Activated naive CD8-positive, alpha-beta T cell treated with anti-CD3 and anti-CD28 coated beads, Interleukin-2, amount 10 ng/mL, durations not matched to agents 7 days and 5 days (primary cell): ENCODE results near the gene SHROOM2. TPM values are rescaled to one million over a fixed set of nuclear protein-coding genes. Genes with fewer than 3 reads are reported as not detected.
A peak's percentile ranks its signal among the peaks of the same experiment; 100 is the strongest.

Source experiments
- ATAC-seq: fragments of 150-1000 bp; cut with Tn5 transposase; one replicate; pipeline ENCODE4 v1.10.0; 2021; ENCODE audit warnings: low read depth, moderate library complexity
- POLR2A ChIA-PET: fragments of 350-600 bp; sonication (Branson Sonifier 250); formaldehyde crosslinking; loops from one replicate; lab custom pipeline; 2021; ENCODE audit warnings: antibody characterized with exemption; lab: Charles Lee
- DNase-seq: peaks from one replicate; pipeline ENCODE4 v3.0.0; 2021
- H3K27ac Mint-ChIP-seq: one replicate; pipeline ENCODE4 v1.8.0; 2022; ENCODE audit warnings: mild to moderate bottlenecking, mixed read lengths
- H3K27me3 Mint-ChIP-seq: one replicate; pipeline ENCODE4 v1.8.0; 2022; ENCODE audit warnings: mild to moderate bottlenecking, moderate library complexity, mixed read lengths
- H3K36me3 Mint-ChIP-seq: one replicate; pipeline ENCODE4 v1.8.0; 2021; ENCODE audit warnings: mild to moderate bottlenecking, mixed read lengths
- H3K4me1 Mint-ChIP-seq: one replicate; pipeline ENCODE4 v1.8.0; 2021; ENCODE audit warnings: mixed read lengths
- H3K4me3 Mint-ChIP-seq: one replicate; pipeline ENCODE4 v1.8.0; 2022; ENCODE audit warnings: mild to moderate bottlenecking, moderate library complexity, mixed read lengths
- H3K9me3 Mint-ChIP-seq: one replicate; pipeline ENCODE4 v1.8.0; 2021; ENCODE audit warnings: mixed read lengths
- total RNA-seq, 2 experiments: library from RNA; stranded (reverse); gene quantifications; one replicate each; pipeline ENCODE4 v1.2.3, GENCODE V29; 2021

SHROOM2 gene, protein sequence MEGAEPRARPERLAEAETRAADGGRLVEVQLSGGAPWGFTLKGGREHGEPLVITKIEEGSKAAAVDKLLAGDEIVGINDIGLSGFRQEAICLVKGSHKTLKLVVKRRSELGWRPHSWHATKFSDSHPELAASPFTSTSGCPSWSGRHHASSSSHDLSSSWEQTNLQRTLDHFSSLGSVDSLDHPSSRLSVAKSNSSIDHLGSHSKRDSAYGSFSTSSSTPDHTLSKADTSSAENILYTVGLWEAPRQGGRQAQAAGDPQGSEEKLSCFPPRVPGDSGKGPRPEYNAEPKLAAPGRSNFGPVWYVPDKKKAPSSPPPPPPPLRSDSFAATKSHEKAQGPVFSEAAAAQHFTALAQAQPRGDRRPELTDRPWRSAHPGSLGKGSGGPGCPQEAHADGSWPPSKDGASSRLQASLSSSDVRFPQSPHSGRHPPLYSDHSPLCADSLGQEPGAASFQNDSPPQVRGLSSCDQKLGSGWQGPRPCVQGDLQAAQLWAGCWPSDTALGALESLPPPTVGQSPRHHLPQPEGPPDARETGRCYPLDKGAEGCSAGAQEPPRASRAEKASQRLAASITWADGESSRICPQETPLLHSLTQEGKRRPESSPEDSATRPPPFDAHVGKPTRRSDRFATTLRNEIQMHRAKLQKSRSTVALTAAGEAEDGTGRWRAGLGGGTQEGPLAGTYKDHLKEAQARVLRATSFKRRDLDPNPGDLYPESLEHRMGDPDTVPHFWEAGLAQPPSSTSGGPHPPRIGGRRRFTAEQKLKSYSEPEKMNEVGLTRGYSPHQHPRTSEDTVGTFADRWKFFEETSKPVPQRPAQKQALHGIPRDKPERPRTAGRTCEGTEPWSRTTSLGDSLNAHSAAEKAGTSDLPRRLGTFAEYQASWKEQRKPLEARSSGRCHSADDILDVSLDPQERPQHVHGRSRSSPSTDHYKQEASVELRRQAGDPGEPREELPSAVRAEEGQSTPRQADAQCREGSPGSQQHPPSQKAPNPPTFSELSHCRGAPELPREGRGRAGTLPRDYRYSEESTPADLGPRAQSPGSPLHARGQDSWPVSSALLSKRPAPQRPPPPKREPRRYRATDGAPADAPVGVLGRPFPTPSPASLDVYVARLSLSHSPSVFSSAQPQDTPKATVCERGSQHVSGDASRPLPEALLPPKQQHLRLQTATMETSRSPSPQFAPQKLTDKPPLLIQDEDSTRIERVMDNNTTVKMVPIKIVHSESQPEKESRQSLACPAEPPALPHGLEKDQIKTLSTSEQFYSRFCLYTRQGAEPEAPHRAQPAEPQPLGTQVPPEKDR (N-terminal part only)
- total RNA-seq: not detected

DNA sequence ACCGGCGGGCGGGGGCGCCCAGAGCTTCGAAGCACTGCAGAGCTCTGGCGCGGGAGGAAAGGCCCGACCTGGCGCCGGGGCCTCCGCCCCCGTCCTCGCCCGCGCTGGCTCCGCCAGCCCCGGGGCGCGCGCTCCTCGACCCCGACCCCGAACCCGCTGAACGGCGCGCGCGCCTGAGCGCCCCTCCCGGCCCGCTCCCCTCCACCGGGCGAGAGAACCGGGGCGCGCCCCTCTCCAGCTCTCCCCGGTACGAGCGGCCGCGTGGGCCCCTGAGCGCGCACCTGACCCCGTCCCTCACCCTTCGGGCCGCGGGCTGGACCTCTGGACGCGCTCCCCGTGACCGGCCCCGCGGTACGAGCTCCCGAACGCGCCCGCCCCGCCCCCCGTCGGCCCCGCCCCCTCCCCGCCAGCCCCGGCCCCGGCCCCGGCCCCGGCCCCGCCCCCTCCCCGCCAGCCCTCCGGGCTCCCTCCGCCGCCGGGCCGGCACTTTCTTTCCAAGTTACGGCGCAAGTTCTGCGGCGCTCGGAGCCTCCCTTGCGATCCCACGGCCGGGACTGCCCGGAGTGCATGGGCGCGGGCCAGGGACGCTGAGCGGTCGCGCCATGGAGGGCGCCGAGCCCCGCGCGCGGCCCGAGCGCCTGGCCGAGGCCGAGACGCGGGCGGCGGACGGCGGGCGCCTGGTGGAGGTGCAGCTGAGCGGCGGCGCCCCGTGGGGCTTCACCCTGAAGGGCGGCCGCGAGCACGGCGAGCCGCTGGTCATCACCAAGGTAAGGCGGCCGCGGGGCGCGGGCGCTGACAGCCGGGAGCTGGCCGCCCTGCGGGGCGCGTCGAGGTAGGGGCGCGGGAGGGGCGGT is at the start of gene SHROOM2:
SHROOM2 (plus strand) TSS at position 486 of the 854 bp plus-strand sequence; CDS start at position 603, 117 bp downstream.
- ATAC-seq (no peak), DNase-seq (peak; percentile 24)
- POLR2A ChIA-PET: no interaction called here
- no peaks in the 10 kb centered on the region for H3K9me3 Mint-ChIP-seq
- peak within 1 kb of the TSS; percentile 28 for H3K4me3 Mint-ChIP-seq
- no peaks in the 10 kb centered on the region for H3K36me3 Mint-ChIP-seq
- no peak within 1 kb of the TSS for H3K27ac Mint-ChIP-seq
- no peaks in the 10 kb centered on the region for H3K4me1 Mint-ChIP-seq
- H3K27me3 Mint-ChIP-seq: peaks cover 31% of the 10 kb centered on the region

DNA sequence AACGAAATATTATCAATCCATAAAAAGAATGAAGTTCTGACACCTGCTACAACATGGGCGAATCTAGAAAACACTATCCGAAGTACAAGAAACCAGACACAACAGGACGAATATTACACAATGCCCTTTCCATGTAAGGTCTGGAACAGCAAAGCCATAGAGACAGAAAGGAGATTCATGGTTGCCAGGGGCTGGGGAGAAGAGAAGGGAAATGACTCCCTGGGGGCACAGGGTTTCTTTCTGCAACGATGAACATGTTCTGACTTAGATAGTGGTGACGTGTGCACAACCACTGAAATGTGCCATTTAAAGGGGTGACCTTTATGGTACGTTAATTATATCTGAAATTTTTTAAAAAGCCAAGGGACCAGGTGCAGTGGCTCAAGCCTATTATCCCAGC is 48.9 kb upstream of the SHROOM2 start:
- no peak for DNase-seq
- H3K4me3 Mint-ChIP-seq: no peak overlapping the region
- peaks cover 2% of the 10 kb centered on the region for H3K4me1 Mint-ChIP-seq
- POLR2A ChIA-PET: no interaction called here
- peaks cover 3% of the 10 kb centered on the region for H3K9me3 Mint-ChIP-seq
- H3K27ac Mint-ChIP-seq: no peak overlapping the region
- no peaks in the 10 kb centered on the region for H3K36me3 Mint-ChIP-seq
- no peak for ATAC-seq
- H3K27me3 Mint-ChIP-seq: peaks cover 2% of the 10 kb centered on the region

DNA sequence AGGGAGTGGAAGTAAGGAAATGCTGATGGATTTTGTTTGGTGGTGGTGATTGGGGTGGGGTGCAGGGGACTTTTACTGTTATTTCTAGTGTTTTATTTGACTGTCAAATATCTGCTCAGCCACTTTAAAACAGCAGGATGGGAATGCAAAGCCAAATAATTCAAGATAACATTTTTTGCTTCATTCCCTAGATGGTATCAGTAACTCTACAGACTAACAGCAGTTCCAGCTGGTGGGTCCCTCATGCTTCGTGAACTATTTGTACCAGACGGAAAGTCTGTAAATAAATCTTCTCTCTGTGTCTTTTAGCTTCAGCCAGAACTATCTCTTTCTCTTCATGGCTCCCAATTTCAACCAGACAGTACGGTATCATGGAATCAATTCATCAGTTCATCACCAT is 48.1 kb upstream of the SHROOM2 start:
- no peak for DNase-seq
- POLR2A ChIA-PET: no interaction called here
- Mint-ChIP-seq H3K4me3 (no peak overlapping the region), H3K9me3 (peaks cover 3% of the 10 kb centered on the region), H3K27ac (no peak overlapping the region), H3K27me3 (peaks cover 2% of the 10 kb centered on the region), H3K4me1 (peaks cover 2% of the 10 kb centered on the region), H3K36me3 (no peaks in the 10 kb centered on the region)
- no peak for ATAC-seq

DNA sequence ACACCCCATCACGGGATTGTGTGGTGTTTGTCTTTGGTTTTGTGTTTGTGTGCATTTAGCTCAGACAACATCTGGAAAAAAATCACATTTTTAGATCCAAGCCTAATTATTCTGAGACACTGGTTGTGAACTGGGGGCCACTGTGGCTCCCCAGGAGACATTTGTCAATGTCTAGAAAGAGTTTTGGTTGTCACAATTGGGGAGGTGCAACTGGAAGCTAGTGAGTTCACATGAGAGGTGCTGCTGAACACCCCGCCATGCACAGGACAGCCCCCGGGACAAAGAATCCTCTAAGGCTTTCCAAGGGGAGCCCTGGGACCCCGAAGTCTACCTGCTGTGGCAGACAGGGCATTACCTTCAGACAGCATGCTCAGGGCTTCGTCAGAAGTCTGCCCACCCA is 47.1 kb upstream of the SHROOM2 start:
- H3K27me3 Mint-ChIP-seq: peaks cover 3% of the 10 kb centered on the region
- no peaks in the 10 kb centered on the region for H3K36me3 Mint-ChIP-seq
- peaks cover 2% of the 10 kb centered on the region for H3K4me1 Mint-ChIP-seq
- H3K4me3 Mint-ChIP-seq: no peak overlapping the region
- POLR2A ChIA-PET: no interaction called here
- ATAC-seq (no peak), DNase-seq (no peak)
- peaks cover 3% of the 10 kb centered on the region for H3K9me3 Mint-ChIP-seq
- H3K27ac Mint-ChIP-seq: no peak overlapping the region

DNA sequence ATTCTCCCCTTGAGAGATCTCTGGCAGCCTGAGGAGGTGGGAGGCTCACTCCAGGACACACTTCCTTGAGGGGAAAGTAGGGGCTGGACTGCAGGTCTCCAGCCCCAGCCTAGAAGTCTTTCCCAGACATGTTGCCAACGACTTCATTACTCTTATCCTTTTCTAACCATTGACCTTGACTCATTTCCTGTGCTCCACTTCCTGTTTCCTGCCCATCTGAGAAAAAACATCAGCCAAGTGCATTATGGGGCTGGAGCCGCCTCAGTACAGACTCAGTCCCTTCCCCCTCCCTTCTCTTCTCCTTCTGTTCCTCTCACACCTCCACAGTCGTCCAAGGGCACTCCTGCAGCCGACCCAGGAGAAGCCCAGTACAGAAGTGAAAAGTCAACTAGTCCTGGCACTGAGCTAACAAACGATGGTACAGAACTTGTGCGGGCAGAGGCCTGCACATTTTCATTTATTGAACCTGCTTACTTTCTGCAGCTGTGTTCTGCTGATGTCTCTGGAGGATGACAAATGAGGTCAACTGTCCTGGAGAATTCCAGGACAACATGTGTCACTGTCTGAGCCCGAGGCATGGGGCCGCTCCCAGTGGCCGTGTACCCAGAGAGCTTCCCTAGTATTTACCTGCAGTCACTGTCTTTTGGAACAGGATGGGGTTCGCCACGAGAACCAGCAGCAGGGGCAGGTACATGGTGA is 40.7 kb upstream of the SHROOM2 start:
- ATAC-seq (peak; percentile 60), DNase-seq (no peak)
- Mint-ChIP-seq H3K36me3 (peaks cover 10% of the 10 kb centered on the region), H3K27ac (peak overlapping the region; percentile 82), H3K4me1 (peaks cover 12% of the 10 kb centered on the region), H3K4me3 (peak overlapping the region; percentile 63), H3K9me3 (peaks cover 5% of the 10 kb centered on the region), H3K27me3 (peaks cover 3% of the 10 kb centered on the region)
- POLR2A ChIA-PET: no interaction called here

DNA sequence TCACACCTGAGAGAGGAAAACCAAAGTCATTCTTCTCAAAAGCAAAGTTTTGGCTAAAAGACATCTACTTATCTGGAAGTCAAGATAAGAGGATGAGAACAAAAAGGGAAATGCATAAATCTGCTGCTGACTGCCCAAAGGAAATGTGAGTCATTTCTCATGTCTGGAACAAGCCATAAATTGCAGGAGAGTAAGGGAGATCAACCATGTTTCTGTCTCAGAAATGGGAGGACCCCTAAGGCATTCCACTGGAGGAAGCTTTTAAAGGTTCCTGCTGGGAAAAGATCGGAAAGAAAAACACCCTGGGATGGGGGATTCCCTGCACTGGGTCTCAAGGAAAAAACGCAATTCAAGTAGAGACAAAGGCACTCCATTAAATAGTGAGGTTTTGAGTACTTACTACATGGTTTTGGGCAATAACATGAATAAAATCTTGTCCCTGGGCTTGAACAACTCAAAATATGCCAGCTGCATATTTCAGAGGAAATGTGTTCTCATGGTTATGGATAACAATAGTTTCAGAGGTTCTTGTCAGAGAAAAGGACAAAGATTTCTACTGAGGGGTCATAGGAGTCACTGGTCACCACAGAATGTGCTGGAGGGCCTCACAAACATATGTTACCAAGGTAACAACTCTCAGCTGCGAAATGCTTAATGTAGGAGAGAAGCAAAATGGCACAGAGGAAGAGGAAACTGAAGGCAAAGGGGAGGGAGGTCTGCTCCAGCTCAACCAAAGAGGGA is 39.9 kb upstream of the SHROOM2 start:
- peak overlapping the region; percentile 49 for H3K27ac Mint-ChIP-seq
- DNase-seq (no peak), ATAC-seq (no peak)
- POLR2A ChIA-PET: no interaction called here
- peaks cover 3% of the 10 kb centered on the region for H3K27me3 Mint-ChIP-seq
- peaks cover 10% of the 10 kb centered on the region for H3K36me3 Mint-ChIP-seq
- H3K9me3 Mint-ChIP-seq: peaks cover 5% of the 10 kb centered on the region
- H3K4me1 Mint-ChIP-seq: peaks cover 12% of the 10 kb centered on the region
- H3K4me3 Mint-ChIP-seq: no peak overlapping the region

DNA sequence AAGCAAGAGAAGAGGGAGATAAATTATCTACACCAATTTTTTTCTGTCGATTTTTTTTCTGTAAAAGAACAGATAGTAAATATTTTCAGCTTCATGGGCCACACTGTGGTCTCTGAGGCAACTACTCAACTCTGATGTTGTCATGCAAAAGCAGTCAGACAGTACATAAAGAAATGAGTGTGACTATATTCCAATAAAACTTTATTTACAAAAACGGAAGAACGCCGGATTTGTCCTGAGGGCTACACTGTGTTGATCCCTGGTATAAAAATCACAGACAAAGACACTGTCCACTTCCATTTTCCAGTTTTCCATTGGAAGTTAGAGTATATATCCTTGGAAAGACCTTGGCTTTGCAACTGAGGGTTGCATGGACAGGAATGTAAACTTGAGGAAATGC is 38.6 kb upstream of the SHROOM2 start:
- POLR2A ChIA-PET: no interaction called here
- Mint-ChIP-seq H3K4me3 (no peak overlapping the region), H3K4me1 (peaks cover 12% of the 10 kb centered on the region), H3K9me3 (peaks cover 5% of the 10 kb centered on the region), H3K27me3 (peaks cover 3% of the 10 kb centered on the region), H3K36me3 (peaks cover 10% of the 10 kb centered on the region), H3K27ac (no peak overlapping the region)
- no peak for ATAC-seq
- DNase-seq: no peak

DNA sequence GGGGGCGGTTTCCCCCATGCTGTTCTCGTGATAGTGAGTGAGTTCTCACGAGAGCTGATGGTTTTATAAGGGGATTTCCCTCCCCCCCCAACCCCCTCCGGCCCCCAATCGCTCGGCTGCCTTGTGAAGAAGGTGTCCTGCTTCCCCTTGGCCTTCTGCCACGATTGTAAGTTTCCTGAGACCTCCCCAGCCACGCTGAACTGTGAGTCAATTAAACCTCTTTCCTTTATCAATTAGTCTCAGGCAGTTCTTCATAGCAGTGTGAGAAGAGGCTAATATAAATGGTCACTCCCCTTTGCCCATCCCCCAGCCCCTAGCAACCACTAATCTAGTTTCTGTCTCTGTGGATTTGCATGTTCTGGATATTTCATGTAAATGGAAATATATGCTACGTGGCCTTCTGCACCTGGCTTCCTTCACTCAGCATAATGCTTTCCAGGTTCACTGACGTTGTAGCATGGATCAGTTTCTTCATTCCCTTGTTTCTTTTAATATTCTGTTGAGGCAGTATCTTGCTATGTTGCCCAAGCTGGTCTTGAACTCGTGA is 37.0 kb upstream of the SHROOM2 start:
- Mint-ChIP-seq H3K9me3 (peaks cover 5% of the 10 kb centered on the region), H3K36me3 (peaks cover 10% of the 10 kb centered on the region), H3K4me1 (peaks cover 12% of the 10 kb centered on the region), H3K27ac (no peak overlapping the region), H3K27me3 (peaks cover 2% of the 10 kb centered on the region), H3K4me3 (no peak overlapping the region)
- DNase-seq: no peak
- ATAC-seq: no peak
- POLR2A ChIA-PET: no interaction called here

DNA sequence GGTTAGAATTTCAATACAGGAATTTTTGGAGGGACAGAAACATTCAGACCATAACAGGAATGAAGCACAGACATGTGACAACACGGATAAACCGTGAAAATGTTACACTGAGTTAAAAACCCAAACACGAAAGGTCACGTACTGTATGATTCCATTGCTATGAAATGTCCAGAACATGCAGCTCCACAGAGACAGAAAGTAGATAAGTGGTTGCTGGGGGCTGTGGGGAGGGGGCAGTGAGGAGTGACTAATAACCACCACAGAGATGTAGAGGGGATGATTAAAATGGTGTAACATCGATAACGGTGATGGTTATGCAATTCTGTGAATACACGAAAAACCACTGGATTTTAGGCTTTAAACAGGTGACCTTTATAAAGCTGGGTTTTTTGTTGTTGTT is 28.9 kb upstream of the SHROOM2 start:
- Mint-ChIP-seq H3K36me3 (no peaks in the 10 kb centered on the region), H3K9me3 (peaks cover 2% of the 10 kb centered on the region), H3K27ac (no peak overlapping the region), H3K4me3 (no peak overlapping the region), H3K4me1 (no peaks in the 10 kb centered on the region), H3K27me3 (peaks cover 2% of the 10 kb centered on the region)
- ATAC-seq (no peak), DNase-seq (no peak)
- POLR2A ChIA-PET: no interaction called here

DNA sequence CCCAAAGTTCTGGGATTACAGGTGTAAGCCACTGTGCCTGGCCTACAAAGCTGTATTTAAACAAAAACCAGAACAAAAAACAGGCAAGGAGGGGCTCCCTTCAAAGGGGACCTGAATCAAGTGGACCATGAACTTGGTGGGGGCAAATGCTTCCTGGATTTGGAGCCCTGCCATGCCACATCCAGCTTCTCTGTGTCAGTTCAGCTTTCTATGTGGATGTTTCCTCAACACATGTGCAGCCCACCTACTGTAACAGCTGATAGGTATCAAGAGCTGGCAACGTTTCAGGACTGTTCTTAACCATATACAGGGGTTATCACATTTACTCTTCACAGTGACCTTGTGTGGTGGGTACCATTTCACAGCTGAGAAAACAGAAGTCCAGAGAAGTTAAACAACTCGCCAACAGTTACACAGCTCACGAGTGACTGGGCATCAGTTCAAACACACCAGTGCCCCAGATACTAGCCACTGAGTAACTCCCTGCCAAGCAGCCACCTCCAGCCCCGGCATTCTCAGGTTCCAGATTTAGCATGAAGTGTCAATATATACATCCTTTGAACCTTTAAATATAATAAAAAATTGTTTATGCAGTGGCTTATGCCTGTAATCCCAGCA is 28.1 kb upstream of the SHROOM2 start:
- Mint-ChIP-seq H3K36me3 (no peaks in the 10 kb centered on the region), H3K27ac (no peak overlapping the region), H3K27me3 (peaks cover 5% of the 10 kb centered on the region), H3K4me3 (no peak overlapping the region), H3K9me3 (peaks cover 2% of the 10 kb centered on the region), H3K4me1 (no peaks in the 10 kb centered on the region)
- no peak for DNase-seq
- no peak for ATAC-seq
- POLR2A ChIA-PET: no interaction called here

DNA sequence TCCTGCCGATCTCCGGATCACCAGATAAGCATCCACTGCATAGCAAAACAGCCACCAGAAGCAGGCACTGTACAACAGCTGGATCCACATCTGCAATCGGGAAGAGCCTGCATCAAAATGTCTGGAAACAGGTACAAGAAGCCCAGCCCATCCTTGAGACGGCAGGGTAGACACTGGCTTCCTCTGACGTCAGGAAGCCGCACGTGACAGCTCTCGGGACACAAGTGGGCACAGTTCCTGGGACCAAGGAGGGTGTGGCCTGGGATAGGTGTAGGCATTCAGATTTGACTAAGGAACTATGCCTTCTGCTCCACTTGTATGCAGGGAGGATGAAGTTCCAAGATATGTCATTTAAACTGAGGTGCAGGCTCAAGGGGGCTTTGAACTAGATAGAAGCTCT is 26.9 kb upstream of the SHROOM2 start:
- no peaks in the 10 kb centered on the region for H3K36me3 Mint-ChIP-seq
- ATAC-seq: no peak
- H3K4me3 Mint-ChIP-seq: no peak overlapping the region
- no peak for DNase-seq
- peaks cover 2% of the 10 kb centered on the region for H3K9me3 Mint-ChIP-seq
- peaks cover 9% of the 10 kb centered on the region for H3K27me3 Mint-ChIP-seq
- H3K4me1 Mint-ChIP-seq: no peaks in the 10 kb centered on the region
- POLR2A ChIA-PET: no interaction called here
- no peak overlapping the region for H3K27ac Mint-ChIP-seq
